ENCODE data around the gene CHCHD6.
A peak's percentile ranks its signal among the peaks of the same experiment; 100 is the strongest.

CHCHD6 gene

GRCh38 chr3:126917232-126917804 is 213.3 kb downstream of the CHCHD6 start:
- Histone ChIP-seq H3K36me3 (peaks cover 14% of the 10 kb centered on the region), H3K4me3 (no peak overlapping the region), H3K9ac (no peak overlapping the region), H3K9me3 (peaks cover 15% of the 10 kb centered on the region), H3K27me3 (no peaks in the 10 kb centered on the region), H4K20me1 (peaks cover 44% of the 10 kb centered on the region), H3K4me2 (no peak overlapping the region), H3K27ac (no peak overlapping the region), H3K4me1 (peaks cover 3% of the 10 kb centered on the region)
- TF ChIP-seq Cebpa-rat (IDR thresholded peaks at IDR 0.05), result no peak

- H3K27ac ChIP-seq, result no peak overlapping the region
- H3K4me1 ChIP-seq, result no peaks in the 10 kb centered on the region
- H3K36me3 ChIP-seq, result peaks cover 14% of the 10 kb centered on the region
- TF ChIP-seq Cebpa-rat (IDR thresholded peaks at IDR 0.05), result no peak
- peaks cover 34% of the 10 kb centered on the region for H4K20me1 ChIP-seq
- H3K4me2 ChIP-seq, result no peak overlapping the region
- H3K4me3 ChIP-seq, result no peak overlapping the region
- peaks cover 15% of the 10 kb centered on the region for H3K9me3 ChIP-seq
- no peaks in the 10 kb centered on the region for H3K27me3 ChIP-seq
- no peak overlapping the region for H3K9ac ChIP-seq
Measured at GRCh38 chr3:126918355-126918821, 214.3 kb downstream of the CHCHD6 start.

GRCh38 chr3:126921085-126921824 is 217.2 kb downstream of the CHCHD6 start:
- Histone ChIP-seq H3K4me3 (no peak overlapping the region), H3K4me2 (no peak overlapping the region), H3K36me3 (peaks cover 14% of the 10 kb centered on the region), H4K20me1 (peaks cover 18% of the 10 kb centered on the region; the same call in 1 of the 2 replicates), H3K9me3 (peaks cover 15% of the 10 kb centered on the region), H3K9ac (no peak overlapping the region), H3K27ac (no peak overlapping the region), H3K4me1 (no peaks in the 10 kb centered on the region; the same call in 1 of the 2 replicates), H3K27me3 (no peaks in the 10 kb centered on the region)
- TF ChIP-seq Cebpa-rat (IDR thresholded peaks at IDR 0.05), result no peak

DNA sequence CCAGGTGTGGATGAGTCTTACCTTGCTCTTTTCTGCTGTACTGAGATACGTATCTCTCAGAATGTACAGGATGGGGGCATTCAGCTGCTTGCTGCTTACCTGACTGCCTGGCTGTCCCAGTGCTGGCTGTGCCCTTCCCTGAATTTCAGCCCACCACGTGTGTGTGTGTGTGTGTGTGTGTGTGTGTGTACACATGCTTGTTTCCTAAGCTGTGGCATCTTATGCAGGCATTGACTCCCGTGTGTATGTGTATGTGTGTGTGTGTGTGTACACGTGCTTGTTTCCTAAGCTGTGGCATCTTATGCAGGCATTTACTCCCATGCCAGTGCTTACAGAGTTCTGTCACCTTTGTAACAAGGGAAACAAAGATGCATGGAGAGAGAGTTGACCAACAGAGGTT is 218.4 kb downstream of the CHCHD6 start:
- Histone ChIP-seq H3K9me3 (peaks cover 15% of the 10 kb centered on the region), H4K20me1 (peaks cover 20% of the 10 kb centered on the region), H3K4me3 (no peak overlapping the region), H3K4me2 (no peak overlapping the region), H3K36me3 (0 out of 2 replicates have a peak, but pooled peaks cover 3% of the 10 kb centered on the region), H3K27ac (no peak overlapping the region), H3K4me1 (peaks cover 9% of the 10 kb centered on the region), H3K27me3 (no peaks in the 10 kb centered on the region), H3K9ac (no peak overlapping the region)
- no peak for TF ChIP-seq Cebpa-rat (IDR thresholded peaks at IDR 0.05)

- Histone ChIP-seq H3K27ac (no peak overlapping the region), H4K20me1 (peaks cover 30% of the 10 kb centered on the region), H3K9me3 (peaks cover 15% of the 10 kb centered on the region), H3K36me3 (no peaks in the 10 kb centered on the region), H3K4me1 (peaks cover 15% of the 10 kb centered on the region), H3K4me3 (no peak overlapping the region), H3K4me2 (no peak overlapping the region), H3K27me3 (no peaks in the 10 kb centered on the region), H3K9ac (no peak overlapping the region)
- no peak for TF ChIP-seq Cebpa-rat (IDR thresholded peaks at IDR 0.05)
Measured at GRCh38 chr3:126923423-126923822, 219.4 kb downstream of the CHCHD6 start.

DNA sequence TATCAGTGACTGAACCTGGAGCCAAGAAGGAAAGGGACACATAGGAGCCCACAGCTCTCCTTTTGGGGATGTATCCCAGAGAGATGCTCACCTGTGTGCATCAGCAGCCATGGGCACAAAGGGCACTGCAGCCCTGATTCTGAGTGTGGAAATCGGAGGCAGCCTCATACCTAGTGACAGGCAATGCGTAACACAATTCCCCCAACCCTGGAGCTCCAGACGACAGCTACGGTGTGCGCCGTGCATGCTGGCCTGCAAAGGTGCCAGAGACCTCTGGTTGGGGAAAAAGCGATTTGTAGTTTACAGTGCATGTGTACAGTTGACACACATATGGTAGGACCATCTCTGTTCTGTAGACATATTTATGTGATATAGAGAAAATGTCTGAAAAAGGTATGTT is 219.9 kb downstream of the CHCHD6 start:
- H3K36me3 ChIP-seq, result no peaks in the 10 kb centered on the region
- no peak overlapping the region for H3K4me2 ChIP-seq
- no peak overlapping the region for H3K4me3 ChIP-seq
- H3K9me3 ChIP-seq, result peaks cover 15% of the 10 kb centered on the region
- H3K4me1 ChIP-seq, result peaks cover 15% of the 10 kb centered on the region
- H3K9ac ChIP-seq, result no peak overlapping the region
- no peaks in the 10 kb centered on the region for H3K27me3 ChIP-seq
- H3K27ac ChIP-seq, result no peak overlapping the region
- peaks cover 34% of the 10 kb centered on the region for H4K20me1 ChIP-seq
- no peak for TF ChIP-seq Cebpa-rat (IDR thresholded peaks at IDR 0.05)

DNA sequence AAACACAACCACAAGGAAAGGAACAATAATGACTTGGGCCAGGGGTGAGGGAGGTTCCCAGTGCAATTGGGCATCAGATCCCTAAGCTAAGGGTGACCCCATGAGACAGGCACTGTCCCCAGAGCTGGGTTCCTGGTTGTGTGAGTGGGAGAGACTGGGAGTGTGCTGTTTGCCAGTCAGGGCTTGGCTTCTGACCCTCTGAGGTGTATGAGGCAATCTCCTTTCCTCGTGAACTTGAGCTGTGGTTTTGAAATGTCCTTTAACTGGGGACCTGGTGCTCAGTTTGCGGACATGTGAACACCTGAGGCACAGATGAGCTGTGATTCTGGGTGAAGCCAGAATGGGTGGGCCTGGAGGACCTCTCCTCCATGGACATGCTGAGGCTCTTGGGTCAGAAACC is 220.4 kb downstream of the CHCHD6 start:
- peaks cover 15% of the 10 kb centered on the region for H3K4me1 ChIP-seq
- H3K27me3 ChIP-seq, result no peaks in the 10 kb centered on the region
- peaks cover 34% of the 10 kb centered on the region for H4K20me1 ChIP-seq
- H3K9me3 ChIP-seq, result peaks cover 13% of the 10 kb centered on the region
- no peak for TF ChIP-seq Cebpa-rat (IDR thresholded peaks at IDR 0.05)
- no peak overlapping the region for H3K27ac ChIP-seq
- no peaks in the 10 kb centered on the region for H3K36me3 ChIP-seq
- no peak overlapping the region for H3K4me2 ChIP-seq
- no peak overlapping the region for H3K9ac ChIP-seq
- no peak overlapping the region for H3K4me3 ChIP-seq

DNA sequence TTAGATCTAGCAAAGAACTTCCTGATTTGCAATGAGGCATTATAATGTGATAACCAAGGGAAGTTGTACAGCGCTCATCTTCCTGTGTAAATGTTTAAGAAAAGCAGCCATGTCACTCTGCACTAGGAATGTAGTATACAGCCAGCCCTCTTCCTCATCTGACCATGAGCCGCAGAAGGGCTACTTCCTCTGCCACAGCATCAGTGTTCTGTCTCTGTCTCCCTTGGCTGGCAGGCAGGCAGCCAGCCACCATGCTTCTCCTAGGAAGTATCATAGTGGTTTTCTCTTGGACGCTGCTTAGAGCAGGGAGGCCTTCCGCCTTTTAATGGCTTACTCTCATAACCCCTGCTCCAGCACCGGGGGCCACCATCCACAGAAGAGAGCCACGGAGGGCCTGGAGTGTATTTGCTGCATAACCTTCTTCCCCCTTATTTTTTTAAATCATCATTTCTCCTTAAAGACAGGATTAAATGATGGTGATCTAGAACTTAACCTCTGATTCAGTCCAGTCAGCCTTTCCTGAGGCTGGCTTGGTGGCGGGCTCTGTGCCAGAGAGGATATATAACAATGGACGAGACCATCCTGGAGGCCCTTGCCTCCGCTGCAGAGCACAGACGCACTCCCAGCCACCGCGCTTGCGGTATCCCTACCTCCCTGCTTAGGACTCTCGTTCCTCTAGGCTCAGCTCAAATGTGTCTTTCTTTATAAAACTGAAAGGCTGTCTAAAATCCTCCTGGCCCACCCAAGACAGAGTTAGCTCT is 221.6 kb downstream of the CHCHD6 start:
- H3K27me3 ChIP-seq, result no peaks in the 10 kb centered on the region

GRCh38 chr3:126926684-126927400 is 222.8 kb downstream of the CHCHD6 start:
- TF ChIP-seq Cebpa-rat (IDR thresholded peaks at IDR 0.05), result no peak
- Histone ChIP-seq H3K4me3 (no peak overlapping the region), H3K4me2 (peak overlapping the region; percentile 28; the same call in 1 of the 2 replicates), H4K20me1 (peaks cover 34% of the 10 kb centered on the region), H3K4me1 (peaks cover 15% of the 10 kb centered on the region), H3K9me3 (no peaks in the 10 kb centered on the region), H3K27me3 (no peaks in the 10 kb centered on the region), H3K27ac (no peak overlapping the region), H3K36me3 (no peaks in the 10 kb centered on the region), H3K9ac (no peak overlapping the region)

More for the DNA sequence above, 221.6 kb downstream of the CHCHD6 start:
- no peak for TF ChIP-seq Cebpa-rat (IDR thresholded peaks at IDR 0.05)
- H3K4me3 ChIP-seq, result no peak overlapping the region
- H3K9me3 ChIP-seq, result peaks cover 1% of the 10 kb centered on the region; the same call in 1 of the 2 replicates
- peaks cover 15% of the 10 kb centered on the region for H3K4me1 ChIP-seq
- no peak overlapping the region for H3K27ac ChIP-seq
- peaks cover 34% of the 10 kb centered on the region for H4K20me1 ChIP-seq
- H3K36me3 ChIP-seq, result no peaks in the 10 kb centered on the region
- H3K9ac ChIP-seq, result no peak overlapping the region
- H3K4me2 ChIP-seq, result no peak overlapping the region
